ENCODE results near the gene FBXL19.

The FBXL19 gene

GRCh38 chr16:30942426-30942806 is 19.0 kb downstream of the FBXL19 start:
- DNase-seq (ENCODE audit: low read depth in 4 of 4, low spot score in 1 of 4) = no peak

GRCh38 chr16:30944352-30944751 is 21.0 kb downstream of the FBXL19 start:
- DNase-seq (ENCODE audit: low read depth in 4 of 4, low spot score in 1 of 4) = no peak

GRCh38 chr16:30946671-30947540 is 23.5 kb downstream of the FBXL19 start:
- DNase-seq (ENCODE audit: low read depth in 4 of 4, low spot score in 1 of 4) = no peak

- DNase-seq (ENCODE audit: low read depth in 4 of 4, low spot score in 1 of 4) = no peak
These were observed 24.1 kb downstream of the FBXL19 start for GRCh38 chr16:30947541-30947858.

GRCh38 chr16:30947859-30948666 is 24.7 kb downstream of the FBXL19 start:
- DNase-seq (ENCODE audit: low read depth in 4 of 4, low spot score in 1 of 4) = no peak

- DNase-seq (ENCODE audit: low read depth in 4 of 4, low spot score in 1 of 4) = no peak
These were observed 25.6 kb downstream of the FBXL19 start, which contains the start of gene ORAI3 for GRCh38 chr16:30948667-30949649. TSS of gene ORAI3 (plus strand) at chr16:30949068. CDS start at chr16:30949290, 222 bp downstream.

GRCh38 chr16:30949650-30950515 is 26.5 kb downstream of the FBXL19 start:
- DNase-seq (ENCODE audit: low read depth in 4 of 4, low spot score in 1 of 4) = no peak

- DNase-seq (ENCODE audit: low read depth in 4 of 4, low spot score in 1 of 4) = no peak
These were observed 27.2 kb downstream of the FBXL19 start for GRCh38 chr16:30950516-30951065.

GRCh38 chr16:30951193-30951592 is 27.8 kb downstream of the FBXL19 start:
- no peak for DNase-seq (ENCODE audit: low read depth in 4 of 4, low spot score in 1 of 4)

GRCh38 chr16:30951750-30952149 is 28.4 kb downstream of the FBXL19 start:
- DNase-seq (ENCODE audit: low read depth in 4 of 4, low spot score in 1 of 4) = no peak

GRCh38 chr16:30953111-30953510 is 29.7 kb downstream of the FBXL19 start:
- DNase-seq (ENCODE audit: low read depth in 4 of 4, low spot score in 1 of 4) = no peak

GRCh38 chr16:30953511-30954124 is 30.2 kb downstream of the FBXL19 start:
- peak in 3 of 4 experiments; percentile 34 to 63 (median 41) for DNase-seq (ENCODE audit: low read depth in 4 of 4, low spot score in 1 of 4)

- DNase-seq (ENCODE audit: low read depth in 4 of 4, low spot score in 1 of 4) = no peak
These were observed 31.6 kb downstream of the FBXL19 start for GRCh38 chr16:30954993-30955392.

GRCh38 chr16:30956601-30957455 is 33.5 kb downstream of the FBXL19 start:
- peak; percentile 83 to 93 (median 90) for DNase-seq (ENCODE audit: low read depth in 4 of 4, low spot score in 1 of 4)

GRCh38 chr16:30957456-30958174 is 34.2 kb downstream of the FBXL19 start, which contains the start of gene SETD1A:
TSS of gene SETD1A (plus strand) at chr16:30957754. CDS start at chr16:30958732, 978 bp downstream.
- peak; percentile 95 to 99 (median 96) for DNase-seq (ENCODE audit: low read depth in 4 of 4, low spot score in 1 of 4)

GRCh38 chr16:30958175-30959079 is 35.1 kb downstream of the FBXL19 start:
- no peak for DNase-seq (ENCODE audit: low read depth in 4 of 4, low spot score in 1 of 4)

Measured in stimulated activated CD4-positive, alpha-beta T cell treated with anti-CD3 and anti-CD28 coated beads, Interleukin-1b, Interleukin-23, amount 100 ng/mL, for 24 hours (primary cell).